ENCODE results near the gene SPRR2A. TPM values are rescaled to one million over a fixed set of nuclear protein-coding genes. Genes with fewer than 3 reads are reported as not detected.
"Not testable (repeated sequence)": the region's sequence is repeated elsewhere in the genome, so short reads cannot be mapped to it uniquely, and the experiment has no call there.

The SPRR2A gene
- total RNA-seq, 2 experiments from 2014 or later = not detected

DNA sequence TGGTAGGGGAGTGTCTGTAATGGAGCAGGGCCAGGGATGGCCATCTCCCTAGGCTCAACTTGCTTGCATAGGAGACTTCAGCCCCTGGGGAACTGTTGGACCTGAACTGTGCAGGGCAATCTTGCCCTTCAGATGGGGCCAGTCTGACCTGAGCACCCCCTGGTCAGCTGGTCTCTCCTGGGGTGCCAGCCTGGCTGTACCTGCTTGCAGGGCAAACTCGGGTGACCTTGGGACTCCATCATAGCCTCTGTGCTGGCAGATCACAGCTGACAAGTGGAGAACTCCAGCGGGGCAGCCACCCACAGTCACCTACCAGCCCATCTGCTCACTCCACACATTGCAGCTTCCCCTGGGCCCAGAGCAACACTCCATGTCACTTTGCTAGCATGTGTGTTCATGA, 8.1 kb downstream of the SPRR2A start:
- H3K9me3 Mint-ChIP-seq = no peaks in the 10 kb centered on the region
- peaks cover 8% of the 10 kb centered on the region for H3K27me3 Mint-ChIP-seq
- H3K36me3 Mint-ChIP-seq = no peaks in the 10 kb centered on the region
- no peak for DNase-seq
- H3K4me1 Mint-ChIP-seq = no peaks in the 10 kb centered on the region
- H3K27ac Mint-ChIP-seq = no peak overlapping the region
- H3K4me3 Mint-ChIP-seq = no peak overlapping the region
- POLR2A ChIA-PET = no interaction called here
- ATAC-seq (ENCODE audit: low read depth) = no peak

DNA sequence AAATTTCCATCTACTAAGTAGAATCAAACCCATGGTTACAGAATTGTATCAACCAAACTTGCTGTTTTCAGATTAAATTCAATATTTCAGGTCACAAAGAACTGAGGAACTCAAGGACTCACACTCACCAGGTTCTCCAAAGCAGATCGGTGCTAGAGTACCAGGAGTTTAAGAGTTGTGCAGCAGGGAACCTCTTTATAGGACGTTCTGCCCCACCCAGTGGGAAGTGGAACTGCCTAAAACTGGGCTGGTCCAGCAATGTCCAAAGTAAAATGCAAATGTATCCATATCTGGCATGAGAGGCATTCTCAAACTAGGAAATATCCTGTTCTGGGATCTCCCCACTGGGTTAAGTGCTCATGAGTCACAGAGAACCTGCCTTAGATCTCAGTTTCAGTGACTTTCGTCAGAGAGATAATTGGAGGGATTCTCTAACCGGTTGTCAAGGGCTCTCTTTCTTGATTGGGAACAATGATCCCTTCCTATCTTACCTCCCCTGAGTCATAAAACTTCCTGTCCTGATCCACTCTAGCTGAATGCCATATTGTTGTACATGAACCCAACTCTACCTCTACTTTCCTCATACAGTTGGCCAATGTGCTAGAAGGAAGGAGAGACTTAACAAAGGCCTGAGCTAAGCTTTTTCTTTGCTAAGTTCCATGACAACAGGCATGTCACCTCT, 16.2 kb downstream of the SPRR2A start, which contains the start of gene SPRR2D:
Gene SPRR2D (minus strand): TSS at position 171 of the 682 bp plus-strand sequence. CDS start 774 bp downstream, outside the sequence.
- no peak for DNase-seq
- no peaks in the 10 kb centered on the region for H3K36me3 Mint-ChIP-seq
- H3K4me1 Mint-ChIP-seq = no peaks in the 10 kb centered on the region
- POLR2A ChIA-PET = no interaction called here
- peaks cover 20% of the 10 kb centered on the region for H3K27me3 Mint-ChIP-seq
- H3K9me3 Mint-ChIP-seq = no peaks in the 10 kb centered on the region
- no peak for ATAC-seq (ENCODE audit: low read depth)
- H3K4me3 Mint-ChIP-seq = no peak within 1 kb of the TSS
- H3K27ac Mint-ChIP-seq = no peak within 1 kb of the TSS

DNA sequence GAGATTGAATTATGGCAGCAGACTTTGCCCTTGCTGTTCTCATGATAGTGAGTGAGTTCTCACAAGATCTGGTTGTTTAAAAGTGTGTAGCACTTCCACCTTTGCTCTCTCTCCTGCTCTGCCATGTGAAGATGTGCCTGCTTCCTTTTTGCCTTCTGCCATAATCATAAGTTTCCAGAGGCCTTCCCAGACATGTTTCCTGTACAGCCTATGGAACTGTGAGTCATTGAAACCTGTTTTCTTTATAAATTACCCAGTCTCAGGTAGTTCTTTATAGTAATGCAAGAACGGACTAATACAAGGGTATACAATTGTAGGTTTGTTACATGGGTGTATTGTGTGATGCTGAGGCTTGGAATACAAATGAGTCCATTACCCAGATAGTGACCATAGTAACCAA, 22.1 kb downstream of the SPRR2A start:
- DNase-seq (no peak), ATAC-seq (ENCODE audit: low read depth) (no peak)
- Mint-ChIP-seq H3K27me3 (peaks cover 4% of the 10 kb centered on the region), H3K9me3 (no peaks in the 10 kb centered on the region), H3K36me3 (no peaks in the 10 kb centered on the region), H3K27ac (no peak overlapping the region), H3K4me3 (no peak overlapping the region), H3K4me1 (no peaks in the 10 kb centered on the region)
- POLR2A ChIA-PET = no interaction called here

DNA sequence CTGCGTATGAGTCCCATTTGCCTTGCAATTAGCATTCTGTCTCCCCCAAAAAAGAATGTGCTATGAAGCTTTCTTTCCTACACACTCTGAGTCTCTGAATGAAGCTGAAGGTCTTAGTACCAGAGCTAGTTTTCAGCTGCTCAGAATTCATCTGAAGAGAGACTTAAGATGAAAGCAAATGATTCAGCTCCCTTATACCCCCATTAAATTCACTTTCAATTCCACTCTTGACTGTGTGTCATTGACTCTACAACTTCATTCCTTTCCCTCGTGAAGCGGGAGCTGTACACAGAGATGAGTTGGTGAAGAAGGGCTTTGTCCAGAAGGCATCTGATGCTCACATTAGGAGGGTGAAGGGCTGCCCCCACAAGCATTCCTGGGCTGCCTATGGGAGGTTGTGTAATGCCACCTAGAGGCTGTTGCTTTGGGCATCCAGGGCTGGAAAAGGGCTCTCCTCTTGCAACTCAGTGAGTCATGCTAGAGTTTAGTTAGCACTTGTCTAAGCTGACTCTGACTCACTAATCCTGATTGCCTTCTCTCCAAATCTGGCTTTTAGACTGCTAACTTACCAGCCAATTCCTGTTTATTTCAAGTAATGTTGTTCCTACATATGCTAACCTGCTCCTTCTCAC, 24.5 kb downstream of the SPRR2A start:
- no peaks in the 10 kb centered on the region for H3K4me1 Mint-ChIP-seq

DNA sequence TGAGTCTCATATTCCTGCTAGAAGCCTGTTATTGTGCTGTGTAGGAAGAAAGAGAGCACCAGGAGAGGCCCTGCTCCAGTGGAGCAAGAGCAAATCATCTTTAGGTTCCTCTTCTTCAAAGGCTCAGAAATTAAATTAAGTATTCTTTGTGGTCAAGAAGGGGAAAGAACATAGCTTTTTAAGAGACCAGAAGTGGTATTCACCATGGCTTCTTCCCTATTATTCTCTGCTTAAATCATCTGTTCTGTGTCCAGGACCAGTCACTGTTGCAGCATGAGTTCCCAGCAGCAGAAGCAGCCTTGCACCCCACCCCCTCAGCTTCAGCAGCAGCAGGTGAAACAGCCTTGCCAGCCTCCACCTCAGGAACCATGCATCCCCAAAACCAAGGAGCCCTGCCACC, 25.2 kb downstream of the SPRR2A start:
- POLR2A ChIA-PET = no interaction called here
- Mint-ChIP-seq H3K27me3 (no peaks in the 10 kb centered on the region), H3K27ac (no peak overlapping the region), H3K36me3 (no peaks in the 10 kb centered on the region), H3K9me3 (peaks cover 3% of the 10 kb centered on the region), H3K4me1 (no peaks in the 10 kb centered on the region), H3K4me3 (no peak overlapping the region)
- no peak for ATAC-seq (ENCODE audit: low read depth)
- no peak for DNase-seq

More for the DNA sequence above, 24.5 kb downstream of the SPRR2A start:
- peaks cover 3% of the 10 kb centered on the region for H3K9me3 Mint-ChIP-seq
- H3K27me3 Mint-ChIP-seq = no peaks in the 10 kb centered on the region
- DNase-seq = no peak
- H3K36me3 Mint-ChIP-seq = no peaks in the 10 kb centered on the region
- no peak overlapping the region for H3K4me3 Mint-ChIP-seq
- no peak for ATAC-seq (ENCODE audit: low read depth)
- POLR2A ChIA-PET = no interaction called here
- H3K27ac Mint-ChIP-seq = no peak overlapping the region

DNA sequence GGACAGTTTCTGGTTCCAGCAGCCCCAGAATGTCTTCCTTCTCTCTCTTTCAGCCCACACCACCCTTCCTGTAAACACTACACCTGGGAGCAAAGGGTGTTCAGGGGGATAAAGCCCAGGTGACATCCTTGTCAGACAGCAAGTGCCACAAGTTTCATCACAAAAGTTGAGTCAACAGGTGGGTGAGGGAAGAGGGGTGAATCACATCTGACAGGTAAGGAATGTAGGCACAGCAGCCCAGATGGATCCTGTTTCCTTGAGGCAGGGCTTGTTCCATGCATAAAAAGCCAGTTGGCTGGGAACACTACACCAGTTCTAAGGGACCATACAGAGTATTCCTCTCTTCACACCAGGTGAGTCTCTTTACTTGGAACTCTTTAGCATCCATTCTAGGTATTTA, 26.4 kb downstream of the SPRR2A start, which contains the start of gene SPRR1B:
Gene SPRR1B (plus strand): TSS at position 309 of the 400 bp plus-strand sequence. CDS start 1,143 bp downstream, outside the sequence.
- DNase-seq (no peak), ATAC-seq (ENCODE audit: low read depth) (no peak)
- H3K4me1 Mint-ChIP-seq = no peaks in the 10 kb centered on the region
- H3K36me3 Mint-ChIP-seq = no peaks in the 10 kb centered on the region
- no peaks in the 10 kb centered on the region for H3K27me3 Mint-ChIP-seq
- POLR2A ChIA-PET = no interaction called here
- no peak within 1 kb of the TSS for H3K27ac Mint-ChIP-seq
- H3K9me3 Mint-ChIP-seq = peaks cover 3% of the 10 kb centered on the region
- no peak within 1 kb of the TSS for H3K4me3 Mint-ChIP-seq

DNA sequence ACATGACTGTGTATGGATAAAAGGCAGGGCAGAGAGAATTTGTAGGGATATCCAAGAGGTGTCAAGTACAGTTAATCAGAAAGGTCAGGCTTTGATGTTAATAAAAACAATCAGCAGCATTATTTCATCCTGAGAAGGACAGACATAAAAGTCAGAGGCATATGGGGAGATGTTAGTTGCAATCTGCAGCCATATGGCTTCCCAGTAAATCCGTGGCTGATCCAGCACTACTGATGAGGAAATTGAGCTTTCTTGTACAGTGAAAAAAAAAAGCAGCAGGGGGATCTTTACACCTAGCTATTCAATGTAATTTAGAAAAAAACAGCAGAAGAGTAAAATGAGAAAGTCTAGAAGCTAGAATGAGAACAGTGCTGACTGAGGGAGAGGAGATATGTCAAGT, 28.5 kb downstream of the SPRR2A start:
- Mint-ChIP-seq H3K4me1 (no peaks in the 10 kb centered on the region), H3K27me3 (no peaks in the 10 kb centered on the region), H3K36me3 (no peaks in the 10 kb centered on the region), H3K27ac (no peak overlapping the region), H3K4me3 (no peak overlapping the region), H3K9me3 (peaks cover 3% of the 10 kb centered on the region)
- DNase-seq (no peak), ATAC-seq (ENCODE audit: low read depth) (no peak)
- POLR2A ChIA-PET = no interaction called here

DNA sequence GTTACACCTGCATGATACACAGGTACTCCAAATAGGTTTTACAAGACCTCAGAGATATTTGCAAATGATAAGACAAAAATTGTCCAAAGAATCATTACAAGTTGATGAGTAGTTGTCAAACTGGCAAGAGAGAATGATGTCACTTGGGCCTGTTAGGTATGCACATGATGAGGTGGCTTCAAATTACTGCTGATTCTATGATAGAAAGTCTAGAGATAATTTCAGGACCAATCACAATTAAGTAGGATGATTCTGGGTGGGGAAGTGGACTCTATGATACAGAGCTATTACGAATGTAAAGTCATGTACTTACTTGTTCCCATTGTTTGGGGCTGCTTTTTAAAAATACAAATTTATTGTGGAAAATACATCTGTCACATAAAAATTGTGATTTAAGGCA, 31.5 kb downstream of the SPRR2A start:
- H3K4me1 Mint-ChIP-seq = no peaks in the 10 kb centered on the region
- H3K9me3 Mint-ChIP-seq = peaks cover 3% of the 10 kb centered on the region
- H3K4me3 Mint-ChIP-seq = no peak overlapping the region
- peaks cover 10% of the 10 kb centered on the region for H3K27me3 Mint-ChIP-seq
- DNase-seq (no peak), ATAC-seq (ENCODE audit: low read depth) (no peak)
- no peaks in the 10 kb centered on the region for H3K36me3 Mint-ChIP-seq
- H3K27ac Mint-ChIP-seq = no peak overlapping the region
- POLR2A ChIA-PET = no interaction called here

DNA sequence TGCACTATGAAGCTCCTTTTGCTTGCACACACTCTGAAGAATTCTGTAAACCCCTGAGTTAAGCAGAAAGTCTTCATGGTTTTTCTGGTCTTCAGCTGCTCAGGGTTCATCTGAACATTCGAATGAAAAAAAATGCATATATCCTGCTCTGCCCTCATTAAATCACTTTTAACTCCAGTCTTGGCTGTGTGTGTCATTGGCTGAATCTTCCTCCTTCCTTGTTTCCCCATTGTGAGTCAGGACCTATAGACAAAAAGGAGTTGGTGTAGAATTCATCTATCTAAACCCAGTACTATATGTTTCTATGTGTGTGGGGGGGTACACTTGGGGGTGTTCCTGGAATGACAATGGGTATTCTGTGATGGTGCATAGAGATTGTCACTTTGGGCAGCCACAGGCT, 32.9 kb downstream of the SPRR2A start:
- ATAC-seq (ENCODE audit: low read depth) = no peak
- peaks cover 3% of the 10 kb centered on the region for H3K9me3 Mint-ChIP-seq
- no peak for DNase-seq
- no peaks in the 10 kb centered on the region for H3K4me1 Mint-ChIP-seq
- peaks cover 16% of the 10 kb centered on the region for H3K27me3 Mint-ChIP-seq
- H3K36me3 Mint-ChIP-seq = no peaks in the 10 kb centered on the region
- no peak overlapping the region for H3K4me3 Mint-ChIP-seq
- no peak overlapping the region for H3K27ac Mint-ChIP-seq
- POLR2A ChIA-PET = no interaction called here

DNA sequence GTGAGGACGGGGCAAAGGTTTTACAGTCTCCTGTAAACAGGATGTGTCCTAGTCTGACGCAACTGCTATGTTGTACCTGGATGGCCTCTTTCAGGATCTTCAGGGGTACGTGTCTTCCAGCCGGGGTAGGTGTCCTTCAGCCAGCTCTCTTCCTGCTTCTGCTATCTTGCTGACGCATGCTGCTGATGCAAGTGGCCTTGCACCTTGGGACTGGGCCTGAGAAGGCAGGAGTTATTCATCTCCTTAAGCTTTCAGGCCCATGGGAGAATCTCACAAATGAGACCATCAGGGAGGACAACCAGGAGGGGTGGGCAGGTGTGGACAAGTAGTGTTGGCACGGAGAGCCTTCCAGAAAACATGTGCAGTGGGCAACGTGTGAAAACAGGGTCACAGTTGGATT, 34.2 kb downstream of the SPRR2A start:
- H3K9me3 Mint-ChIP-seq = no peaks in the 10 kb centered on the region
- POLR2A ChIA-PET = no interaction called here
- no peaks in the 10 kb centered on the region for H3K36me3 Mint-ChIP-seq
- H3K4me1 Mint-ChIP-seq = no peaks in the 10 kb centered on the region
- no peak overlapping the region for H3K27ac Mint-ChIP-seq
- peaks cover 20% of the 10 kb centered on the region for H3K27me3 Mint-ChIP-seq
- H3K4me3 Mint-ChIP-seq = no peak overlapping the region
- ATAC-seq (ENCODE audit: low read depth) (no peak), DNase-seq (no peak)

DNA sequence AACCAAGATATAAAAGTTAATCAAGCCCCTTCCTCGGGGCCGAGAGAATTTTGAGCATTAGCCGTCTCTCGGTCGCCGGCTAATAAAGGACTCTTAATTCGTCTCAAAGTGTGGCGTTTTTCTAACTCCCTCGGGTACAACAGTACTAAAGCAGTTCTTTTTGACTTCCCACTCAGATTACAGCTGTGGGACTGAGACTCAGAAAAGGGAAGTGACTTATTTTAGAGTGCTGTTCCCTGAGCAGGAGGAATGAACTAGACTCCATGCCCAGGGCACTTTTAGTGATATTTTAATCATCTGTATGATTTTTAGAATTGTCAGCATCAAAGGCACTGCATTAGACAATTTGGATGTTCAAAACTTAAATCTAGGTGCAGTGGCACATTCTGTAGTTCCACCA, 35.0 kb downstream of the SPRR2A start:
- H3K9me3 Mint-ChIP-seq; H3K27ac Mint-ChIP-seq; H3K4me1 Mint-ChIP-seq; ATAC-seq (ENCODE audit: low read depth); DNase-seq; H3K4me3 Mint-ChIP-seq; POLR2A ChIA-PET; H3K36me3 Mint-ChIP-seq: not testable (repeated sequence)
- peaks cover 20% of the 10 kb centered on the region for H3K27me3 Mint-ChIP-seq

DNA sequence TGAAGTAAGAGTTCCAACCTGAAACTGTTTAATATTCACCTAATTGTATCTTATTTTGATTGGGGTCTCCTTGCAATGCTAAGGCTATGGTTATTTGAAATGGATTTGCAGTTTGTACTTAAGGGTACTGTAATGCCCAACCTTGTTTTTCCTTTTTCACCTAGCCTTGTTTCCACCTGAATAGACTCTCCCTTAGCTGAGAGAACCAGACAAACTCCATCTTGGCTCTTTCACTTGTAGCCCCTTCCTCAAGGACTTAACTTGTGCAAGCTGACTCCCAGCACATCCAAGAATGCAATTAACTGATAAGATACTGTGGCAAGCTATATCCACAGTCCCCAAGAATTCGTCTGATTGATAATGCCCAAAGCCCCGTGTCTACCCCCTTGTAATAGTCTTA, 35.5 kb downstream of the SPRR2A start:
- H3K4me3 Mint-ChIP-seq; ATAC-seq (ENCODE audit: low read depth); H3K27ac Mint-ChIP-seq; H3K4me1 Mint-ChIP-seq; H3K36me3 Mint-ChIP-seq; H3K9me3 Mint-ChIP-seq; POLR2A ChIA-PET; DNase-seq: not testable (repeated sequence)
- H3K27me3 Mint-ChIP-seq = peaks cover 21% of the 10 kb centered on the region

DNA sequence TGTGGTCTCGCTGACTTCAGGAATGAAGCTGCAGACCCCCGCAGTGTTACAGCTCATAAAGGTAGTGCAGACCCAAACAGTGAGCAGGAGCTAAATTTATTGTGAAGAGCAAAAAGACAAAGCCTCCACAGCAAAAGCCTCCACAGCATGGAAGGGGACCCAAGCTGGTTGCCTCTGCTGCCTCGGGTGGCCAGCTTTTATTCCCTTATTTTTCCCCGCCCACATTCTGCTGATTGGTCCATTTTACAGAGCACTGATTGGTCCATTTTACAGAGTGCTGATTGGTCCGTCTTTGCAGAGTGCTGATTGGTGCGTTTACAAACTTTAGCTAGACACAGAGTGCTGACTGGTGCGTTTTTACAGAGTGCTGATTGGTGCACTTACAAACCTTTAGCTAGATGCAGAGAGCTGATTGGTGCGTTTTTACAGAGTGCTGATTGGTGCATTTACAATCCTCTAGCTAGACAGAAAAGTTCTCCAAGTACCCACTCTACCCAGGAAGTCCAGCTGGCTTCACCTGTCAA, 46.0 kb downstream of the SPRR2A start:
- DNase-seq; H3K36me3 Mint-ChIP-seq; H3K4me3 Mint-ChIP-seq; H3K27me3 Mint-ChIP-seq; H3K9me3 Mint-ChIP-seq; H3K4me1 Mint-ChIP-seq; ATAC-seq (ENCODE audit: low read depth); H3K27ac Mint-ChIP-seq; POLR2A ChIA-PET: not testable (repeated sequence)

All from activated naive CD8-positive, alpha-beta T cell treated with anti-CD3 and anti-CD28 coated beads, Interleukin-2, amount 10 ng/mL, durations not matched to agents 7 days and 5 days (primary cell).